ENCODE measurements around the gene PRKAA2. TPM values are rescaled to one million over a fixed set of nuclear protein-coding genes. Genes with fewer than 3 reads are reported as not detected.

Gene PRKAA2
- total RNA-seq, 6 experiments from 2014 or later, result 0.37 to 3.2 (median 1.2) TPM

- TF ChIP-seq CTCF (IDR thresholded peaks at IDR 0.05), result no peak
- TF ChIP-seq POLR2A (IDR thresholded peaks at IDR 0.05), result no peak
- no peak overlapping the region for H3K27ac ChIP-seq
- intact Hi-C loops (cut with DNase I), result no loop called here
- no peaks in the 10 kb centered on the region for H3K4me1 ChIP-seq
- no peak for DNase-seq
- WGBS (ENCODE audit: insufficient coverage, low coverage, low lambda C conversion rate, missing lambda C conversion rate), result 70% methylated on average over 4 of the region's 4 CpGs
- H3K36me3 ChIP-seq, result no peaks in the 10 kb centered on the region
- ATAC-seq, result no peak
- H3K27me3 ChIP-seq, result no peaks in the 10 kb centered on the region
- no peak overlapping the region for H3K4me3 ChIP-seq
- H3K9me3 ChIP-seq, result no peaks in the 10 kb centered on the region
Measured at GRCh38 chr1:56707379-56707778, 62.3 kb downstream of the PRKAA2 start.

- Histone ChIP-seq H3K27ac (no peak overlapping the region), H3K27me3 (no peaks in the 10 kb centered on the region), H3K36me3 (no peaks in the 10 kb centered on the region), H3K9me3 (no peaks in the 10 kb centered on the region), H3K4me1 (no peaks in the 10 kb centered on the region), H3K4me3 (no peak overlapping the region)
- DNase-seq, result no peak
- peak; percentile 79 to 87 (median 82) for ATAC-seq
- intact Hi-C loops (cut with DNase I), result no loop called here
- 5% methylated on average over 2 of the region's 2 CpGs for WGBS (ENCODE audit: insufficient coverage, low coverage, low lambda C conversion rate, missing lambda C conversion rate)
- TF ChIP-seq CTCF (IDR thresholded peaks at IDR 0.05), result peak; percentile 54 to 65 (median 61)
- no peak for TF ChIP-seq POLR2A (IDR thresholded peaks at IDR 0.05)
Measured at GRCh38 chr1:56709269-56709880, 64.3 kb downstream of the PRKAA2 start.

- intact Hi-C loops (cut with DNase I), result no loop called here
Measured at GRCh38 chr1:56709995-56710394, 64.9 kb downstream of the PRKAA2 start.

GRCh38 chr1:56710646-56711045 lies 65.5 kb downstream of the PRKAA2 start:
- DNase-seq (no peak), ATAC-seq (no peak)
- no peaks in the 10 kb centered on the region for H3K36me3 ChIP-seq
- no peaks in the 10 kb centered on the region for H3K9me3 ChIP-seq
- H3K4me1 ChIP-seq, result no peaks in the 10 kb centered on the region
- no peaks in the 10 kb centered on the region for H3K27me3 ChIP-seq
- intact Hi-C loops (cut with DNase I), result no loop called here
- H3K27ac ChIP-seq, result no peak overlapping the region
- TF ChIP-seq POLR2A (IDR thresholded peaks at IDR 0.05) (no peak), CTCF (IDR thresholded peaks at IDR 0.05) (no peak)
- no peak overlapping the region for H3K4me3 ChIP-seq

More at GRCh38 chr1:56709995-56710394, 64.9 kb downstream of the PRKAA2 start:
- H3K27me3 ChIP-seq, result no peaks in the 10 kb centered on the region
- WGBS (ENCODE audit: insufficient coverage, low coverage, low lambda C conversion rate, missing lambda C conversion rate), result 42% methylated on average over 2 of the region's 2 CpGs
- no peak overlapping the region for H3K27ac ChIP-seq
- no peaks in the 10 kb centered on the region for H3K4me1 ChIP-seq
- H3K36me3 ChIP-seq, result no peaks in the 10 kb centered on the region
- H3K9me3 ChIP-seq, result no peaks in the 10 kb centered on the region
- no peak for TF ChIP-seq CTCF (IDR thresholded peaks at IDR 0.05)
- TF ChIP-seq POLR2A (IDR thresholded peaks at IDR 0.05), result no peak
- no peak for ATAC-seq
- no peak for DNase-seq
- H3K4me3 ChIP-seq, result no peak overlapping the region

- Histone ChIP-seq H3K27ac (no peak overlapping the region), H3K27me3 (no peaks in the 10 kb centered on the region), H3K36me3 (no peaks in the 10 kb centered on the region), H3K4me3 (no peak overlapping the region), H3K4me1 (no peaks in the 10 kb centered on the region), H3K9me3 (no peaks in the 10 kb centered on the region)
- no peak for DNase-seq
- TF ChIP-seq CTCF (IDR thresholded peaks at IDR 0.05), result no peak
- TF ChIP-seq POLR2A (IDR thresholded peaks at IDR 0.05), result no peak
- ATAC-seq, result no peak
- intact Hi-C loops (cut with DNase I), result no loop called here
- 81% methylated on average over 1 of the region's 1 CpG for WGBS (ENCODE audit: insufficient coverage, low coverage, low lambda C conversion rate, missing lambda C conversion rate)
Measured at GRCh38 chr1:56712150-56712549, 67.0 kb downstream of the PRKAA2 start.
